Peyer's patch (tissue), 4 donors: ENCODE data around the gene CSMD2.

Source experiments
- CTCF ChIP-seq, 6 experiments: fragments of 450-650 bp in 4 of 6; fragments of 200-600 bp in 2 of 6; sonication (generic) in 1 of 6; IDR thresholded peaks; one replicate each; pipeline ENCODE4 v1.5.1; 2017 to 2019; ENCODE audit warnings: antibody characterized with exemption in 6 of 6, mild to moderate bottlenecking in 3 of 6, moderate library complexity in 1 of 6
- POLR2A ChIP-seq, 2 donors: fragments of 450-650 bp; IDR thresholded peaks; one replicate each; pipeline ENCODE4 v1.5.1; 2017; ENCODE audit warnings: antibody characterized with exemption in 2 of 2, mild to moderate bottlenecking in 2 of 2, moderate library complexity in 2 of 2

- TF ChIP-seq POLR2A (IDR thresholded peaks at IDR 0.05) (no peak), CTCF (IDR thresholded peaks at IDR 0.05) (no peak)
These were observed 11.8 kb downstream of the CSMD2 start for GRCh38 chr1:34153246-34153645.
